ENCODE results near the gene ITGAL.

ITGAL gene

DNA sequence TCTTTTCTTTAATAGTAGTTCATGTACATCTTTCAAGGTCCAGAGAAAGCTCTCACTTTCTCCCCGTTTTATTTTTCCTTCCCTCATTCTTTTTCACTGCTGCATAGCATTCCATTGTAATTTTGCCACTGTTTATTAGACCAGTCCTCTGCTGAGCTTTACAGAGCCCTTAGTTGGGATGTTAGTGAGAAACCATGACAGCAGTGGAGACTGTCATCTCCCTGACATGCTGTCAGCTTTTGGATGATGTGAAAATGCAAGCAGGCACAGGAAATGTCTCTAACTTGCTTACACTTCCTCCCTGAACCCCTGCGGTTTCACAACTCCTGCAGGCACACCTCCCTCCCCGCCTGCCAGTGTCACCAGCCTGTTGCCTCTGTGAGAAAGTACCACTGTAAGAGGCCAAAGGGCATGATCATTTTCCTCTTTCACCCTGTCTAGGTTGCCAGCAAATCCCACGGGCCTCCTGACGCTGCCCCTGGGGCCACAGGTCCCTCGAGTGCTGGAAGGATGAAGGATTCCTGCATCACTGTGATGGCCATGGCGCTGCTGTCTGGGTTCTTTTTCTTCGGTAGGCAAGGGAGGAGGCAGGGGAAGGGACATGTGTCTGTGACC, at the start of gene ITGAL:
ITGAL (plus strand) TSS at position 415 of the 615 bp plus-strand sequence; CDS start at position 511, 96 bp downstream.
- ChIA-PET POLR2A (no interaction called here), CTCF (interaction anchor here (1.1 kb wide), 1 partner anchor 22 kb away, joined by 3 read pairs; no protein-coding TSS in a partner anchor)
- TF ChIP-seq TARDBP (IDR thresholded peaks at IDR 0.05) = no peak
- no peak for TF ChIP-seq SUZ12 (IDR thresholded peaks at IDR 0.05)
- no peak for TF ChIP-seq SP1 (IDR thresholded peaks at IDR 0.05)
- TF ChIP-seq ELF4 (IDR thresholded peaks at IDR 0.05) = no peak
- no peak for TF ChIP-seq FOXK2 (IDR thresholded peaks at IDR 0.05)
- no peak for TF ChIP-seq NFRKB (IDR thresholded peaks at IDR 0.05)
- no peak for TF ChIP-seq ZNF384 (IDR thresholded peaks at IDR 0.05)
- TF ChIP-seq LEF1 (IDR thresholded peaks at IDR 0.05; ENCODE audit: borderline replicate concordance) = no peak
- no peak for TF ChIP-seq HDGF (IDR thresholded peaks at IDR 0.05; ENCODE audit: borderline replicate concordance)
- TF ChIP-seq BHLHE40 (IDR thresholded peaks at IDR 0.05; ENCODE audit: borderline replicate concordance) = no peak
- TF ChIP-seq FOXM1 (IDR thresholded peaks at IDR 0.05; ENCODE audit: borderline replicate concordance) = no peak
- no peak for DNase-seq (ENCODE audit: extremely low spot score)

DNA sequence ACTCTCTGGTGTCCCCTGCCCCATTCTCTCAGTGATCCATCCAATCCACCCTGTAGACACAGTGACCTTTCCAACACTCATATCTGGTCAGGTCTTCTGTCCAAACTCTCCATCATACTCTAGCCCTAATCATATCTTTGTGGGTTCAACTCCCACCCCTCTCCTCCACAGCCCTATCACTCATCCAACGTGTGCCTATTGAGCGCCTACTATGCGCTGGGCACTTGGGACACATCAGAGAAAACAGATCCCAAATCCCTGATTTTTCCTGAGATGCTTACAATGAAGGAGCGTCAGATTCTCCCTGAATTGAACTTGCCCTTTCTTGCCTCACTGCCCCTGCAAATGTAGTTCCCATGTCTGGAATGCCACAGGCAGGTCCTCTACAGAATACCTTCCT, 44.5 kb upstream of the ITGAL start:
- ChIA-PET POLR2A (interaction anchor here (1.0 kb wide), 1 partner anchor 182 kb away, joined by 3 read pairs; the partner anchor contains the start of gene ZNF689), CTCF (no interaction called here)
- no peak for DNase-seq (ENCODE audit: extremely low spot score)
- TF ChIP-seq HDGF (IDR thresholded peaks at IDR 0.05; ENCODE audit: borderline replicate concordance) (no peak), CTBP1 (IDR thresholded peaks at IDR 0.05; ENCODE audit: borderline replicate concordance) (no peak), SUZ12 (IDR thresholded peaks at IDR 0.05) (no peak), TARDBP (IDR thresholded peaks at IDR 0.05) (no peak), FOXA1 (IDR thresholded peaks at IDR 0.05) (no peak), L3MBTL2 (conservative IDR thresholded peaks at IDR 0.05) (no peak)

DNA sequence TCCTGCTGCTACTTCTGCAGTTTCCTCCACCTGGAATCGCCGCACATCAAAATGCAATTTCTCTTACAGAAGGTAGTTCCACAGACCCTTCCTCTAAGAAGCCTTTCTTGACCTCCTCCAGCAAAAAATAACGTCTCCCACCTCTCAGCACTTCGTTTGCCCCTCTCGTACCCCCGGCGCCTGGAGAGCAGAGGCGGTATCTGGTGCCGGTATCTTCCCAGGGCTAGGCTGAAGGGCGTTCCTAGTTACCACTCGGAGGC, 43.2 kb upstream of the ITGAL start:
- ChIA-PET CTCF (interaction anchor here (0.6 to 2.4 kb wide), 46 partner anchors 8 to 369 kb away, joined by 3 to 24 read pairs (median 4); partner anchors contain the start of genes CORO1A, SEPHS2, TBX6 and ZNF48), POLR2A (interaction anchor here (0.6 to 2.9 kb wide), 56 partner anchors 9 to 466 kb away, joined by 3 to 50 read pairs (median 5); partner anchors contain the start of genes ALDOA, CD2BP2, SEPHS2 and SRCAP)
- TF ChIP-seq CTBP1 (IDR thresholded peaks at IDR 0.05; ENCODE audit: borderline replicate concordance) (0 out of 2 replicates have a peak, but pooled peaks have one; percentile 43), SP1 (IDR thresholded peaks at IDR 0.05) (no peak), FOXM1 (IDR thresholded peaks at IDR 0.05; ENCODE audit: borderline replicate concordance) (no peak)
- DNase-seq (ENCODE audit: extremely low spot score) = peak; percentile 40

DNA sequence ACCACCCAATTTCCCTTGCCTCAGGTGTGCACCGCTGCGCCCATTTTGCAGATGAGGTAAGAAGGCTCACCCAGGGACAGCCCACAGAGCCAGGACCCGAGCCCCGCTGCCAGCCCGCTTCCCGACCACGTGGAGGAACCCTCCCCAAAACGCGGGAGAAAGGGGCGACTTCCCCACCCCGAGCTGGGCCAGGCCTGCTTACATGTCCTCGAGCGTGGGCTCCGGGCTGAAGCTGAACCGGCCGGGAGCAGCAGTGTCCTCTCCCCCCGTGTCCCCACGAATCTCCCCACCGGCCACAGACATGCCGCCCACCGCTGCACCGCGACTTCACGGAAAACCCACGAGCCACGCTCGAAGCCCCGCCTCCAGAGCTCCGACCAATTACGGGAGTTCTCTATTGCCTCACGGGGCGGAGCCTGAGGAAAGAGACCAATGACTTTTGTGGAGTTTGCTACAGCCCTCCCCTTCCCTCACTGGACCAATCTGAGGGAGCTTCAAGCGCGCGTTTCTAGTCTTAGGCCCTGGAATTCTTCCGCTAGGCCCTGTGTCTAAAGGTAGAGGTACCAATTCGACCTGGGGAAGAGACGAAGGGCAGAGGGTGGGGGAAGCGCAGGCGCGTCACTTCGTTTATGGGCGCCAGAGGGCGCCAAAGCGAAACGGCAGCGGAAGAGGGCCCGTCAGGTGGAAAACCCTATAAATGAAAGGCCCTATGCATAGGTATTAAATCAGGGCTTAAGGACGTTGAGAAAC, 42.7 kb upstream of the ITGAL start, which contains the start of gene DCTPP1:
DCTPP1 (minus strand) TSS at position 353 of the 750 bp plus-strand sequence; CDS start at position 303, 50 bp downstream.
- ChIA-PET POLR2A (interaction anchor here (0.6 to 2.9 kb wide), 59 partner anchors 9 to 466 kb away, joined by 3 to 50 read pairs (median 5); partner anchors contain the start of genes ALDOA, CD2BP2, SEPHS2 and SRCAP), CTCF (interaction anchor here (0.6 to 2.4 kb wide), 46 partner anchors 9 to 369 kb away, joined by 3 to 24 read pairs (median 4); partner anchors contain the start of genes CORO1A, SEPHS2, TBX6 and ZNF48)
- DNase-seq (ENCODE audit: extremely low spot score) = peak; percentile 98
- TF ChIP-seq TARDBP (IDR thresholded peaks at IDR 0.05) (peak; percentile 94), L3MBTL2 (conservative IDR thresholded peaks at IDR 0.05) (peak; percentile 97), ZNF384 (IDR thresholded peaks at IDR 0.05) (no peak), HDGF (IDR thresholded peaks at IDR 0.05; ENCODE audit: borderline replicate concordance) (no peak), NFRKB (IDR thresholded peaks at IDR 0.05) (no peak), CTBP1 (IDR thresholded peaks at IDR 0.05; ENCODE audit: borderline replicate concordance) (peak; percentile 70; the same call in 1 of the 2 replicates), LEF1 (IDR thresholded peaks at IDR 0.05; ENCODE audit: borderline replicate concordance) (no peak), SP1 (IDR thresholded peaks at IDR 0.05) (no peak), FOXA1 (IDR thresholded peaks at IDR 0.05) (no peak), FOXM1 (IDR thresholded peaks at IDR 0.05; ENCODE audit: borderline replicate concordance) (no peak), ELF4 (IDR thresholded peaks at IDR 0.05) (no peak; the same call in 1 of the 2 replicates)
- TF ChIP-seq, protein P1, sequence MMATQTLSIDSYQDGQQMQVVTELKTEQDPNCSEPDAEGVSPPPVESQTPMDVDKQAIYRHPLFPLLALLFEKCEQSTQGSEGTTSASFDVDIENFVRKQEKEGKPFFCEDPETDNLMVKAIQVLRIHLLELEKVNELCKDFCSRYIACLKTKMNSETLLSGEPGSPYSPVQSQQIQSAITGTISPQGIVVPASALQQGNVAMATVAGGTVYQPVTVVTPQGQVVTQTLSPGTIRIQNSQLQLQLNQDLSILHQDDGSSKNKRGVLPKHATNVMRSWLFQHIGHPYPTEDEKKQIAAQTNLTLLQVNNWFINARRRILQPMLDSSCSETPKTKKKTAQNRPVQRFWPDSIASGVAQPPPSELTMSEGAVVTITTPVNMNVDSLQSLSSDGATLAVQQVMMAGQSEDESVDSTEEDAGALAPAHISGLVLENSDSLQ (IDR thresholded peaks at IDR 0.05) = no peak

DNA sequence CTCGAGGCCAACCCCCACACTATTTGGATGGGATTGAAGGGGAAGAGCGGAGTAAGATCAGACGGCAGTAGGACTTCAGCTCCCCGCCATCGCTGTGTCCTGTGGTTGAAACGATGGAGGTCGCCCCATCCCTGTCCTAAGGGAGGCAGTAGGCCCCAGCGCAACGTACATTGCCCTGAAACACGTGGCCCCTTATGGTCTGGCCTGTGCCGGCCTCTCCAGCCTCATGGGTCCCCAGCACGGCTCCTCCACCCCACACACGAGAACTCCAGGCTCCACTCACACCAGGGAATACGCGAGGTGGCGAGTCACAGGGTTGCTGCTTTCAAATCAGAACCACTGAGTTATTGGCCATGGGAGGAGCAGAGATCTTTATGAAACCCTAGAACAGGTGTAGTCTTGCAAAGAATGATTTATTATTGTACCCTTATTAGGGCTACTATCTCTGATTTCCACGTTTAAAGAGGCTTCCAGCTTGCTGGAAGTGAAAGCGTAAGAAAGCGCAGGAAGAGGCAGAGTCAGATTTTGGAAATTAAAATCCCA, 42.0 kb upstream of the ITGAL start:
- ChIA-PET POLR2A (interaction anchor here (0.6 to 2.9 kb wide), 58 partner anchors 9 to 465 kb away, joined by 3 to 50 read pairs (median 5); partner anchors contain the start of genes ALDOA, CD2BP2, SEPHS2 and SRCAP), CTCF (interaction anchor here (0.8 to 2.4 kb wide), 28 partner anchors 10 to 338 kb away, joined by 3 to 24 read pairs (median 6); partner anchors contain the start of genes TBX6, ZNF48, ZNF688 and ZNF747)
- DNase-seq (ENCODE audit: extremely low spot score) = no peak
- TF ChIP-seq L3MBTL2 (conservative IDR thresholded peaks at IDR 0.05) (peak; percentile 97), FOXA1 (IDR thresholded peaks at IDR 0.05) (no peak), ELF4 (IDR thresholded peaks at IDR 0.05) (no peak), SP1 (IDR thresholded peaks at IDR 0.05) (no peak)
- TF ChIP-seq, protein P1 (IDR thresholded peaks at IDR 0.05) = no peak

DNA sequence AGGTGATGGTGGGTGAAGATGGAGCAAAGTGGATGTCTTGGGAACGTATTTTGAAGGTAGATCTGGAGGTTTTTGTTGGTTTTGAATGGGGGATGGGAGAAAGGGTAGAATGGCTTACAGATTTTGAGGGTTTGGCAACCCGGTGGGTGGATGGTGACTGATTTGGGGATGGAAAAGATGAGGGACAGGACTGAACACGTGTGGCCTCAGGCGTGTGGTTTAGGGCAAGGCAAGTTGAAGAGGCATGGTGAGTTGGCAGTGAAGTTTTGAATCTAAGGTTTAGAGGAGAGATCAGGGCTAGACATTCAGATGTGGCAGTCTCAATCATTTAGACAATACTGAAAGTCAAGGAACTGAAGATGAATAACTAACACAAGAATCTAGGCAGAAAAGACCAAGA, 37.7 kb upstream of the ITGAL start:
- POLR2A ChIA-PET = interaction anchor here (1.1 kb wide), 1 partner anchor 100 kb away, joined by 3 read pairs; the partner anchor contains the start of gene ZNF747
- DNase-seq (ENCODE audit: extremely low spot score) = no peak
- TF ChIP-seq FOXM1 (IDR thresholded peaks at IDR 0.05; ENCODE audit: borderline replicate concordance) (no peak), FOXA1 (IDR thresholded peaks at IDR 0.05) (no peak), TARDBP (IDR thresholded peaks at IDR 0.05) (no peak), L3MBTL2 (conservative IDR thresholded peaks at IDR 0.05) (no peak), ELF4 (IDR thresholded peaks at IDR 0.05) (no peak), CTBP1 (IDR thresholded peaks at IDR 0.05; ENCODE audit: borderline replicate concordance) (no peak), SP1 (IDR thresholded peaks at IDR 0.05) (no peak), ZNF384 (IDR thresholded peaks at IDR 0.05) (no peak), NFRKB (IDR thresholded peaks at IDR 0.05) (no peak), BHLHE40 (IDR thresholded peaks at IDR 0.05; ENCODE audit: borderline replicate concordance) (no peak), FOXK2 (IDR thresholded peaks at IDR 0.05) (no peak)
- TF ChIP-seq, protein P1 (IDR thresholded peaks at IDR 0.05) = no peak
- CTCF ChIA-PET = no interaction called here
